KMS-11 (cell line): ENCODE results near the gene ACADS.

Source experiments
- H2AFZ ChIP-seq: fragments of 200-600 bp; sonication (generic); 2 replicates; pipeline ENCODE4 v1.6.1; 2016; ENCODE audit warnings: antibody characterized with exemption, mixed run types, low read depth
- H3K27ac ChIP-seq: fragments of 200-600 bp; sonication (generic); 2 replicates; pipeline ENCODE4 v1.6.1; 2016; ENCODE audit warnings: mild to moderate bottlenecking, mixed run types
- H3K27me3 ChIP-seq: fragments of 200-600 bp; sonication (generic); 2 replicates; pipeline ENCODE4 v1.6.1; 2017; ENCODE audit warnings: mild to moderate bottlenecking, low read depth, mixed run types, moderate library complexity; ENCODE audit not compliant: insufficient read depth
- H3K36me3 ChIP-seq: fragments of 200-600 bp; sonication (generic); 2 replicates; pipeline ENCODE4 v1.6.1; 2017; ENCODE audit warnings: mild to moderate bottlenecking, mixed run types; ENCODE audit not compliant: insufficient read depth
- H3K4me1 ChIP-seq: fragments of 200-600 bp; sonication (generic); 2 replicates; pipeline ENCODE4 v1.6.1; 2016; ENCODE audit warnings: mild to moderate bottlenecking, low read depth, mixed run types; ENCODE audit not compliant: poor library complexity, severe bottlenecking
- H3K4me2 ChIP-seq: fragments of 200-600 bp; sonication (generic); 2 replicates; pipeline ENCODE4 v1.7.0; 2016; ENCODE audit warnings: mild to moderate bottlenecking, mixed run types
- H3K4me3 ChIP-seq: fragments of 200-600 bp; sonication (generic); IDR thresholded peaks from 2 replicates; pipeline ENCODE4 v1.6.1; 2017; ENCODE audit warnings: low read depth, low read length, mixed read lengths; ENCODE audit not compliant: insufficient read depth
- H3K79me2 ChIP-seq: fragments of 200-600 bp; sonication (generic); 2 replicates; pipeline ENCODE4 v1.6.1; 2016; ENCODE audit warnings: low read depth, mixed run types; ENCODE audit not compliant: insufficient read depth
- H3K9ac ChIP-seq: fragments of 200-600 bp; sonication (generic); 2 replicates; pipeline ENCODE4 v1.6.1; 2016; ENCODE audit warnings: mild to moderate bottlenecking, mixed run types
- H4K20me1 ChIP-seq: fragments of 200-600 bp; sonication (generic); 2 replicates; pipeline ENCODE4 v1.6.1; 2016; ENCODE audit warnings: mild to moderate bottlenecking, mixed run types; ENCODE audit not compliant: insufficient read depth
- CTCF ChIP-seq: fragments of 200-600 bp; sonication (generic); conservative IDR thresholded peaks from 2 replicates; pipeline ENCODE4 v1.6.1; 2017; ENCODE audit warnings: low read depth, mild to moderate bottlenecking, antibody characterized with exemption, low read length, moderate library complexity, mixed read lengths

The ACADS gene

GRCh38 chr12:120687578-120688289 lies 37.9 kb upstream of the ACADS start:
- H4K20me1 ChIP-seq = peaks cover 20% of the 10 kb centered on the region
- TF ChIP-seq CTCF = no peak
- peaks cover 55% of the 10 kb centered on the region for H3K79me2 ChIP-seq
- peaks cover 38% of the 10 kb centered on the region for H3K4me1 ChIP-seq
- no peak overlapping the region for H3K4me3 ChIP-seq
- peak overlapping the region; percentile 46; the same call in 1 of the 2 replicates for H3K9ac ChIP-seq
- peak overlapping the region; percentile 22; the same call in 1 of the 2 replicates for H3K27ac ChIP-seq
- peak overlapping the region; percentile 70 for H3K4me2 ChIP-seq
- no peaks in the 10 kb centered on the region for H3K36me3 ChIP-seq
- H3K27me3 ChIP-seq = no peaks in the 10 kb centered on the region
- peak overlapping the region; percentile 30; the same call in 1 of the 2 replicates for H2AFZ ChIP-seq

- Histone ChIP-seq H3K4me2 (peak overlapping the region; percentile 70), H3K27me3 (no peaks in the 10 kb centered on the region), H3K4me1 (peaks cover 34% of the 10 kb centered on the region), H3K9ac (peak overlapping the region; percentile 46; the same call in 1 of the 2 replicates), H2AFZ (no peak overlapping the region), H4K20me1 (peaks cover 20% of the 10 kb centered on the region), H3K36me3 (no peaks in the 10 kb centered on the region), H3K27ac (peak overlapping the region; percentile 20; the same call in 1 of the 2 replicates), H3K4me3 (no peak overlapping the region), H3K79me2 (peaks cover 64% of the 10 kb centered on the region)
- no peak for TF ChIP-seq CTCF
Measured at GRCh38 chr12:120688527-120689071, 37.0 kb upstream of the ACADS start.

GRCh38 chr12:120689397-120690082 lies 36.1 kb upstream of the ACADS start:
- Histone ChIP-seq H4K20me1 (peaks cover 20% of the 10 kb centered on the region), H3K4me3 (no peak overlapping the region), H2AFZ (no peak overlapping the region), H3K4me2 (peak overlapping the region; percentile 70), H3K79me2 (peaks cover 64% of the 10 kb centered on the region), H3K4me1 (peaks cover 27% of the 10 kb centered on the region), H3K27me3 (no peaks in the 10 kb centered on the region), H3K9ac (no peak overlapping the region; the same call in 1 of the 2 replicates), H3K27ac (peak overlapping the region; percentile 20; the same call in 1 of the 2 replicates), H3K36me3 (no peaks in the 10 kb centered on the region)
- no peak for TF ChIP-seq CTCF

GRCh38 chr12:120690083-120690450 lies 35.6 kb upstream of the ACADS start:
- Histone ChIP-seq H3K36me3 (no peaks in the 10 kb centered on the region), H3K79me2 (peaks cover 64% of the 10 kb centered on the region), H2AFZ (no peak overlapping the region), H3K4me3 (no peak overlapping the region), H3K27ac (no peak overlapping the region), H4K20me1 (peaks cover 20% of the 10 kb centered on the region), H3K9ac (no peak overlapping the region), H3K4me1 (peaks cover 21% of the 10 kb centered on the region), H3K27me3 (no peaks in the 10 kb centered on the region), H3K4me2 (peak overlapping the region; percentile 70; the same call in 1 of the 2 replicates)
- no peak for TF ChIP-seq CTCF
